Activated CD8-positive, alpha-beta T cell treated with anti-CD3 and anti-CD28 coated beads for 36 hours (primary cell): Measurements from ENCODE around the gene SCARF2. TPM values are rescaled to one million over a fixed set of nuclear protein-coding genes. Genes with fewer than 3 reads are reported as not detected.
A peak's percentile ranks its signal among the peaks of the same experiment; 100 is the strongest.
"Not testable (repeated sequence)": the region's sequence is repeated elsewhere in the genome, so short reads cannot be mapped to it uniquely, and the experiment has no call there.

Experiments
- ATAC-seq: fragments of 200-7000 bp; cut with Tn5 transposase; one replicate; pipeline ENCODE4 v1.10.0; 2021; ENCODE audit warnings: mild to moderate bottlenecking, moderate library complexity
- CTCF ChIA-PET: fragments of 350-600 bp; sonication (Branson Sonifier 250); formaldehyde crosslinking; loops from one replicate; lab custom pipeline; 2021; ENCODE audit warnings: antibody characterized with exemption; lab: Charles Lee
- POLR2A ChIA-PET: fragments of 350-600 bp; sonication (Branson Sonifier 250); formaldehyde crosslinking; loops from one replicate; lab custom pipeline; 2021; ENCODE audit warnings: antibody characterized with exemption; lab: Charles Lee
- DNase-seq: peaks from one replicate; pipeline ENCODE4 v3.0.0-alpha.2; 2020
- H3K27ac Mint-ChIP-seq: one replicate; pipeline ENCODE4 v1.8.0; 2021; ENCODE audit warnings: mild to moderate bottlenecking, mixed read lengths
- H3K27me3 Mint-ChIP-seq: one replicate; pipeline ENCODE4 v1.8.0; 2021; ENCODE audit warnings: mixed read lengths
- H3K36me3 Mint-ChIP-seq: one replicate; pipeline ENCODE4 v1.8.0; 2021; ENCODE audit warnings: low read depth, mixed read lengths
- H3K4me1 Mint-ChIP-seq: one replicate; pipeline ENCODE4 v1.8.0; 2021; ENCODE audit warnings: low read depth, mixed read lengths
- H3K4me3 Mint-ChIP-seq: one replicate; pipeline ENCODE4 v1.8.0; 2021; ENCODE audit warnings: mild to moderate bottlenecking, moderate library complexity, mixed read lengths
- H3K9me3 Mint-ChIP-seq: one replicate; pipeline ENCODE4 v1.8.0; 2021; ENCODE audit warnings: mixed read lengths
- CTCF ChIP-seq: fragments of 200-600 bp; IDR thresholded peaks from one replicate; pipeline ENCODE4 v1.8.0; 2022; ENCODE audit warnings: antibody characterized with exemption, mild to moderate bottlenecking
- intact Hi-C: fragments of 100-400 bp; cut with micrococcal nuclease; formaldehyde crosslinking; loops from one replicate; pipeline ENCODE4 v1.10.0; 2022
- total RNA-seq, 2 experiments: library from RNA; stranded (reverse); gene quantifications; one replicate each; pipeline ENCODE4 v1.2.3, GENCODE V29; 2021

The SCARF2 gene
- total RNA-seq, 2 experiments from 2014 or later: 0.20 to 0.27 TPM

GRCh38 chr22:20471126-20471833 is 33.7 kb upstream of the SCARF2 start:
- intact Hi-C loops: no loop called here
- no peak for ATAC-seq
- peaks cover 45% of the 10 kb centered on the region for H3K4me1 Mint-ChIP-seq
- no peak for DNase-seq
- peaks cover 4% of the 10 kb centered on the region for H3K36me3 Mint-ChIP-seq
- no peaks in the 10 kb centered on the region for H3K9me3 Mint-ChIP-seq
- no peak overlapping the region for H3K4me3 Mint-ChIP-seq
- no peak overlapping the region for H3K27ac Mint-ChIP-seq
- no peak for TF ChIP-seq CTCF
- no peaks in the 10 kb centered on the region for H3K27me3 Mint-ChIP-seq
- ChIA-PET POLR2A (no interaction called here), CTCF (interaction anchor here (0.6 kb wide), 1 partner anchor 15 kb away, joined by 3 read pairs; no protein-coding TSS in a partner anchor)

GRCh38 chr22:20470525-20470924 is 32.9 kb upstream of the SCARF2 start:
- H3K9me3 Mint-ChIP-seq, ATAC-seq, POLR2A ChIA-PET, intact Hi-C loops, H3K4me3 Mint-ChIP-seq, H3K36me3 Mint-ChIP-seq, DNase-seq, H3K27me3 Mint-ChIP-seq, H3K27ac Mint-ChIP-seq: not testable (repeated sequence)
- H3K4me1 Mint-ChIP-seq: peaks cover 43% of the 10 kb centered on the region
- CTCF ChIA-PET: interaction anchor here (0.6 kb wide), 1 partner anchor 14 kb away, joined by 3 read pairs; no protein-coding TSS in a partner anchor

GRCh38 chr22:20469110-20469868 is 31.7 kb upstream of the SCARF2 start:
- Mint-ChIP-seq H3K27me3 (no peaks in the 10 kb centered on the region), H3K27ac (peak overlapping the region; percentile 26), H3K4me3 (no peak overlapping the region), H3K36me3 (peaks cover 11% of the 10 kb centered on the region), H3K9me3 (no peaks in the 10 kb centered on the region), H3K4me1 (peaks cover 44% of the 10 kb centered on the region)
- ATAC-seq (peak; percentile 40), DNase-seq (no peak)
- ChIA-PET CTCF (interaction anchor here (1.0 to 1.7 kb wide), 3 partner anchors 13 to 25 kb away, joined by 3 to 7 read pairs (median 3); no protein-coding TSS in a partner anchor), POLR2A (no interaction called here)
- intact Hi-C loops: no loop called here
- TF ChIP-seq CTCF: no peak

GRCh38 chr22:20466659-20467379 is 29.2 kb upstream of the SCARF2 start:
- intact Hi-C loops: no loop called here
- ChIA-PET POLR2A (no interaction called here), CTCF (no interaction called here)
- no peak for DNase-seq
- Mint-ChIP-seq H3K36me3 (peaks cover 16% of the 10 kb centered on the region), H3K4me1 (peaks cover 54% of the 10 kb centered on the region), H3K4me3 (no peak overlapping the region), H3K9me3 (no peaks in the 10 kb centered on the region), H3K27ac (no peak overlapping the region), H3K27me3 (no peaks in the 10 kb centered on the region)
- ATAC-seq: no peak
- no peak for TF ChIP-seq CTCF

- H3K4me1 Mint-ChIP-seq: peaks cover 54% of the 10 kb centered on the region
- DNase-seq (peak; percentile 22), ATAC-seq (no peak)
- H3K27me3 Mint-ChIP-seq: no peaks in the 10 kb centered on the region
- peaks cover 15% of the 10 kb centered on the region for H3K36me3 Mint-ChIP-seq
- intact Hi-C loops: no loop called here
- no peak for TF ChIP-seq CTCF
- ChIA-PET POLR2A (no interaction called here), CTCF (interaction anchor here (0.9 kb wide), 1 partner anchor 9 kb away, joined by 3 read pairs; no protein-coding TSS in a partner anchor)
- H3K9me3 Mint-ChIP-seq: no peaks in the 10 kb centered on the region
- no peak overlapping the region for H3K4me3 Mint-ChIP-seq
- H3K27ac Mint-ChIP-seq: peak overlapping the region; percentile 71
Observed at GRCh38 chr22:20465759-20466077, 28.1 kb upstream of the SCARF2 start.
